Fibroblast of lung (primary cell): ENCODE measurements around the gene OGFOD3. TPM values are rescaled to one million over a fixed set of nuclear protein-coding genes. Genes with fewer than 3 reads are reported as not detected.

Experiments used
- DNase-seq, 2 donors: peaks; one replicate each; pipeline versions ENCODE4 v3.0.0 to v3.0.0-alpha.2; 2010; ENCODE audit warnings: low read depth in 2 of 2
- H2AFZ ChIP-seq: 2 replicates; pipeline ENCODE4 v1.5.1; 2012; ENCODE audit warnings: low read length, control low read depth, inconsistent platforms
- H3K27ac ChIP-seq: 2 replicates; pipeline ENCODE4 v1.5.1; 2011; ENCODE audit warnings: low read length, control low read depth; ENCODE audit not compliant: insufficient read depth
- H3K27me3 ChIP-seq: 2 replicates; pipeline ENCODE4 v1.5.1; 2011; ENCODE audit warnings: mild to moderate bottlenecking, low read length; ENCODE audit not compliant: control insufficient read depth, insufficient read depth
- H3K36me3 ChIP-seq: 2 replicates; pipeline ENCODE4 v1.5.1; 2011; ENCODE audit warnings: low read length; ENCODE audit not compliant: control insufficient read depth, insufficient read depth
- H3K4me1 ChIP-seq: 2 replicates; pipeline ENCODE4 v1.5.1; 2011; ENCODE audit warnings: low read length; ENCODE audit not compliant: control insufficient read depth, insufficient read depth; ENCODE audit errors: extremely low read depth
- H3K4me2 ChIP-seq: 2 replicates; pipeline ENCODE4 v1.5.1; 2011; ENCODE audit warnings: low read length, control low read depth; ENCODE audit not compliant: insufficient read depth; ENCODE audit errors: extremely low read depth
- H3K4me3 ChIP-seq, 4 experiments: fragments of 200-600 bp in 1 of 4; sonication (generic) in 1 of 4; replicated peaks in 1 of 4; 2 replicates each; pipeline ENCODE4 v1.5.1; 2011 to 2016; ENCODE audit warnings: low read length in 4 of 4, low read depth in 3 of 4, mild to moderate bottlenecking in 3 of 4, control low read depth in 2 of 4, inconsistent platforms in 1 of 4, mixed read lengths in 1 of 4; ENCODE audit not compliant: insufficient read depth in 1 of 4; ENCODE audit errors: control extremely low read depth in 1 of 4
- H3K79me2 ChIP-seq: 2 replicates; pipeline ENCODE4 v1.5.1; 2012; ENCODE audit warnings: mild to moderate bottlenecking, low read length, inconsistent platforms; ENCODE audit not compliant: control insufficient read depth, insufficient read depth
- H3K9ac ChIP-seq: 2 replicates; pipeline ENCODE4 v1.5.1; 2011; ENCODE audit warnings: mild to moderate bottlenecking, low read length, control low read depth; ENCODE audit not compliant: insufficient read depth
- H3K9me3 ChIP-seq: 2 replicates; pipeline ENCODE4 v1.5.1; 2012; ENCODE audit warnings: low read depth, low read length; ENCODE audit not compliant: control insufficient read depth, insufficient read depth
- H4K20me1 ChIP-seq: 2 replicates; pipeline ENCODE4 v1.5.1; 2011; ENCODE audit warnings: low read length; ENCODE audit not compliant: control insufficient read depth, insufficient read depth; ENCODE audit errors: extremely low read depth
- CTCF ChIP-seq, 2 donors: IDR thresholded peaks in 1 of 2; conservative IDR thresholded peaks in 1 of 2; 1 replicate in 1 of 2; 2 replicates in 1 of 2; pipeline ENCODE4 v1.5.1; 2011 to 2012; ENCODE audit warnings: low read length in 2 of 2, control low read depth in 1 of 2, inconsistent platforms in 1 of 2, low read depth in 1 of 2, mild to moderate bottlenecking in 1 of 2
- EZH2 ChIP-seq: IDR thresholded peaks from 2 replicates; pipeline ENCODE4 v1.5.1; 2012; ENCODE audit warnings: low read length, control low read depth, mild to moderate bottlenecking; ENCODE audit errors: missing control alignments
- polyA plus RNA-seq, 2 donors: library from polyadenylated mRNA; depleted of rRNA in 1 of 2; stranded (reverse) in 1 of 2; unstranded in 1 of 2; fragments of >200 nt; gene quantifications; 2 replicates each; pipeline ENCODE4 v1.2.1, GENCODE V29; 2011 to 2012; ENCODE audit warnings: missing spikeins in 1 of 2
- total RNA-seq: library from RNA; depleted of rRNA; stranded (reverse); fragments of >200 nt; gene quantifications from 2 replicates; pipeline ENCODE4 v1.2.1, GENCODE V29; 2014

OGFOD3 gene
- total and polyA plus RNA-seq, 2 donors (not counting 1 experiment from before 2014, with no cell fraction given) = 25.6 to 27.1 TPM

GRCh38 chr17:82394278-82394677, 24.1 kb downstream of the OGFOD3 start:
- DNase-seq = no peak
- Histone ChIP-seq H2AFZ (no peak overlapping the region), H4K20me1 (no peaks in the 10 kb centered on the region), H3K4me1 (peaks cover 14% of the 10 kb centered on the region), H3K79me2 (no peaks in the 10 kb centered on the region), H3K4me3 (no peak overlapping the region), H3K9me3 (no peaks in the 10 kb centered on the region), H3K36me3 (no peaks in the 10 kb centered on the region), H3K27me3 (no peaks in the 10 kb centered on the region), H3K9ac (no peak overlapping the region), H3K4me2 (no peak overlapping the region), H3K27ac (no peak overlapping the region)
- TF ChIP-seq CTCF (conservative IDR thresholded peaks at IDR 0.05 in 1 of 2, IDR thresholded peaks at IDR 0.05 in 1 of 2; ENCODE audit: low read depth in 1 of 2, low read length in 2 of 2) (no peak), EZH2 (no peak)

GRCh38 chr17:82392941-82393340, 25.4 kb downstream of the OGFOD3 start:
- TF ChIP-seq EZH2 (no peak), CTCF (conservative IDR thresholded peaks at IDR 0.05 in 1 of 2, IDR thresholded peaks at IDR 0.05 in 1 of 2; ENCODE audit: low read depth in 1 of 2, low read length in 2 of 2) (no peak)
- Histone ChIP-seq H3K9me3 (no peaks in the 10 kb centered on the region), H2AFZ (no peak overlapping the region), H3K4me3 (no peak overlapping the region), H3K79me2 (no peaks in the 10 kb centered on the region), H3K36me3 (no peaks in the 10 kb centered on the region), H4K20me1 (no peaks in the 10 kb centered on the region), H3K4me2 (no peak overlapping the region), H3K27ac (no peak overlapping the region), H3K9ac (no peak overlapping the region), H3K4me1 (peaks cover 11% of the 10 kb centered on the region), H3K27me3 (peaks cover 1% of the 10 kb centered on the region)
- no peak for DNase-seq

- DNase-seq = no peak
- H4K20me1 ChIP-seq = no peaks in the 10 kb centered on the region
- H3K9ac ChIP-seq = no peak overlapping the region
- no peak overlapping the region for H2AFZ ChIP-seq
- TF ChIP-seq EZH2 = no peak
- TF ChIP-seq CTCF (conservative IDR thresholded peaks at IDR 0.05 in 1 of 2, IDR thresholded peaks at IDR 0.05 in 1 of 2; ENCODE audit: low read depth in 1 of 2, low read length in 2 of 2) = no peak
- H3K36me3 ChIP-seq = no peaks in the 10 kb centered on the region
- H3K27me3 ChIP-seq = peaks cover 6% of the 10 kb centered on the region
- H3K4me1 ChIP-seq = peaks cover 7% of the 10 kb centered on the region
- no peaks in the 10 kb centered on the region for H3K79me2 ChIP-seq
- H3K4me3 ChIP-seq = no peak overlapping the region
- H3K4me2 ChIP-seq = no peak overlapping the region
- no peak overlapping the region for H3K27ac ChIP-seq
- no peaks in the 10 kb centered on the region for H3K9me3 ChIP-seq
Measured at GRCh38 chr17:82392209-82392920, 26.0 kb downstream of the OGFOD3 start.
